AG10803 (cell line): ENCODE measurements around the gene FEM1A.

Experiments
- DNase-seq: peaks from one replicate; pipeline ENCODE4 v3.0.0; 2010; ENCODE audit warnings: low read depth
- H3K4me3 ChIP-seq: 2 replicates; pipeline ENCODE4 v1.5.1; 2011; ENCODE audit warnings: mild to moderate bottlenecking, low read length, control low read depth
- TF ChIP-seq, protein P1 (sequence below): conservative IDR thresholded peaks from 2 replicates; pipeline ENCODE4 v1.5.1; 2011; ENCODE audit warnings: mild to moderate bottlenecking, low read length, control low read depth, inconsistent platforms

The FEM1A gene

DNA sequence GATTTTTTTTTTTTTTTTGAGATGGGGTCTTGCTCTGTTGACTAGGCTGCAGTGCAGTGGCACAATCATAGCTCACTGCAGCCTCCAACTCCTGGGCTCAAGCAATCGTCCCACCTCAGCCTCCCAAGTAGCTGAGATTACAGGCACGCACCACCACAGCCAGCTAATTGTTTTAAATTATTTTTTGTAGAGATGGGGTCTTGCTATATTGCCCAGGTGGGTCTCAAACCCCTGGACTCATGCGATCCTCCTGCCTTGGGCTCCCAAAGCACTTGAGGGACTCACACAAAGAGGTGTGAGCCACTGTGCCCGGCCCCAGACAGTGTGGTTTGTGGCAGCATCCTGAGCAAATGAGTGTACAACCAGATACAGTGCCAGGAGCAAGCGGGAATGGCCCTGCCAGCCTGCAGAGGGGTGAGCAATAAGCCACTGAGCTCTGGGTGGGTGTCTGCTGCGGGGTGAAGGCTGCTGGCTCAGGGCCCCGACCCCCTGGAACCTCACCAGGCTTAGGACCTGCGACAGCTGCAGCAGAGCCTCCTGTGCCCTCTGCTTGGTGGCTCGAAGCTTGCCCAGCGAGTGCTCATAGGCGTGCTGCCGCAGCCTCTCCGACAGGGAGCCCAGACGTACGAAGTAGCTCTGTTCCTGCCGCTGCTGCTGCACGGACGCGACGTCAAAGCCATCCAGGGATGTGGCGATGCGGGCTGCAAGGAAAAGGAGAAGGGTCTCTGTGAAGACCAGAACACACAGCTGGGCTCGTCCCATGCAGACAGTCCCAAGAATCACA is 55.8 kb downstream of the FEM1A start:
- DNase-seq, result no peak
- TF ChIP-seq, protein P1, sequence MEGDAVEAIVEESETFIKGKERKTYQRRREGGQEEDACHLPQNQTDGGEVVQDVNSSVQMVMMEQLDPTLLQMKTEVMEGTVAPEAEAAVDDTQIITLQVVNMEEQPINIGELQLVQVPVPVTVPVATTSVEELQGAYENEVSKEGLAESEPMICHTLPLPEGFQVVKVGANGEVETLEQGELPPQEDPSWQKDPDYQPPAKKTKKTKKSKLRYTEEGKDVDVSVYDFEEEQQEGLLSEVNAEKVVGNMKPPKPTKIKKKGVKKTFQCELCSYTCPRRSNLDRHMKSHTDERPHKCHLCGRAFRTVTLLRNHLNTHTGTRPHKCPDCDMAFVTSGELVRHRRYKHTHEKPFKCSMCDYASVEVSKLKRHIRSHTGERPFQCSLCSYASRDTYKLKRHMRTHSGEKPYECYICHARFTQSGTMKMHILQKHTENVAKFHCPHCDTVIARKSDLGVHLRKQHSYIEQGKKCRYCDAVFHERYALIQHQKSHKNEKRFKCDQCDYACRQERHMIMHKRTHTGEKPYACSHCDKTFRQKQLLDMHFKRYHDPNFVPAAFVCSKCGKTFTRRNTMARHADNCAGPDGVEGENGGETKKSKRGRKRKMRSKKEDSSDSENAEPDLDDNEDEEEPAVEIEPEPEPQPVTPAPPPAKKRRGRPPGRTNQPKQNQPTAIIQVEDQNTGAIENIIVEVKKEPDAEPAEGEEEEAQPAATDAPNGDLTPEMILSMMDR, result no peak
- no peak overlapping the region for H3K4me3 ChIP-seq

DNA sequence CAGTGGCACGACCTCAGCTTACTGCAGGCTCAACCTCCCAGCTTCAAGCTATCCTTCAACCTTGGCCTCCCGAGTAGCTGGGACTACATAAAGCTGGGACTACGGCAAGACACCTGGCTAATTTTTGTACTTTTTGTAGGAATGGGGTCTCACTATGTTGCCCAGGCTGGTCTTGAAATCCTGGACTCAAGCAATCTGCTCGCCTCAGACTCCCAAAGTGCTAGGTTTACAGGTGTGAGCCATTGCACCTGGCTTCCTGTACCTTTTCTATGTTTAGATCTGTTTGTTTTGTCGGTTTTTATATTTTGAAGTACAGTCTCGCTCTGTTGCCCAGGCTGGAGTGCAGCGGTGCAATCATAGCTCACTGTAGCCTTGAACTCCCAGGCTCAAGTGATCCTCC is 57.5 kb downstream of the FEM1A start:
- no peak for DNase-seq
- TF ChIP-seq, protein P1, result no peak
- H3K4me3 ChIP-seq, result no peak overlapping the region
